Fibroblast of skin of left biceps (primary cell): Measurements from ENCODE around the gene MRPL37.
"Not testable (repeated sequence)": the region's sequence is repeated elsewhere in the genome, so short reads cannot be mapped to it uniquely, and the experiment has no call there.

Experiments used
- DNase-seq, 2 experiments: peaks; one replicate each; pipeline ENCODE4 v3.0.0-alpha.2; 2013; ENCODE audit warnings: low read depth in 2 of 2

The MRPL37 gene

DNA sequence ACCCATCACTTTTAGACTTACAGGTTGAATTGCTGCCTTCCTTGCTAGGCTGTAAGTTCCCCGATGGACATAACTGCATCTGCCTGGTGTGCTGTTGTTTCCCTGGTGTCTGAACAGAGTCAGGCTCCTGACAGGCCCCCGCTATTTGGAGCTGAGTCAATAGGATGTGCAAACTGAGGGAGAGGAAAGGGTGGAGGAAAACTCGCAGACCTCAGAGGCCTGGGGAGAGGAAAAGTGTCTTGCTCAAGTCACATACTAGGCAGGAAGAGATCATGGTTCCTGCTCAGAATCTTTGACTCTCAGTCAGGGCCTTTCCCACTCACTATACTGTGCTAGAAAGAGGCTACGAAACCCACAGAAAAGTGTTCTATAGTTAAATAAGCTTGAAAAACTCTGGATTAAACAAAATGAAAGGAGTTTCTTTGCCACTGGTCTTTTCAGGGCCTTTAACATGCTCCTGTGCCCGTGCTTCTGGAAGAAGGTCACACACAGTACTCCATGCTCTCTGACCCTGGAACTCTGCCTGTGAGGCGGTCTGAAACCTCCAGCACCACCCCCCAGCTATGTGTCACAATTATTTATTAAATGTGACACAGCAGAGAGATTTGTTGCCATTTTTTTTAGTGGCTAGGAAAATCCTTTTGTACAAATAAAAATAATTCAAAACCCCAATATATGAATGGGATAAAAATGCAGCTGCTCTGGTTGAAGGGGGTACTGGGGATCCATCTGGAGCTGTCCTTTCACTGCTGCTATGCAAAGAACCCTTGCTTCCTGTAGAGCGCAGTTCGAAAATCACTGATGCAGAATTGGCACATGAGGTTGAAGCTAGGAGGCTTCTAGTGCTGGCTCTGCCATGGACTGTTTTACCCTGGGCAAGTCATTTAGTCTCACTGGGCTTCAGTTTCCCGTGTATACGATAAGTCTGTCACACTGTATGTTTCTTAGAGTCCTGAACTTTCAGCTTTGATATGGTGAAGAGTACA, 27.1 kb upstream of the MRPL37 start:
- peak; percentile 3 to 5 for DNase-seq

DNA sequence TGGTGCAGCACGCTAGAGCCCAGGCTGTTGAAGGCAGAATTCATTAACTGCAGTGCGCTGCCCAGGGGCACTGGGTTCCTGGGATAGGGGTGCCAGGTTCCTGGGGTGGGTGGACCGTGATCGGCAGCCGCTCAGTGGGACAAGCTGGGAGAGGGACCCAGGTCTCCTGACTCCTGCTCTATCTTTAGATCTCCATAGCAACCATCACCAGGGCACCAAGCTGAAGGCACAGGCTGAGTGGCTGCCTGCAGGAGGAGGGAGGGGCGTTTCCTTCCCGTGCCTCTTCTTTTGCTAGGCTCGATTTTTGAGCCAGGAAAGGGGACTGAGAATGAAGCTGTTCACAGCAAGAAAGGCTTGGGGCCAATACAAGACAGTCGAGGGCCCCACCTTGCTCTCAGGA, 26.3 kb upstream of the MRPL37 start:
- no peak for DNase-seq

DNA sequence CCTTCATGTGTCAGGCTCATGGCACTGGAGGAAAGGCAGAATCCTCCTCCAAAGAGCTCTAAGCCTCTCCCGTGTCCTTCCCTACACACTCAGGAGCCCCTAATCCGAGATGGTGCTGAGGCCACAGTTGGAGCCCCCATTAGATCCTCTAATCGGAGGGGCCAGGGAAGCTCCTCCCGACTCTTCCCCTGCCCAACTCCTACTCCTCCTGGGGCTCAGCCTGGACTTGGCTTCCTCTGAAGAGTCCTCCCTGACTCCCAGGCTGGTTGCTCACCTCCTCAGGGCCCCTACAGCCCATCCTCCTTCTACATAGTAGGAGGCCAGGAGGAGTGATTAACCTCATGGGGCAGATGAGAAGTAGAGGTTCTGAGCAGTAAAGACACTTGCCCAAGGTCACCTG, 25.9 kb upstream of the MRPL37 start:
- DNase-seq, result no peak

DNA sequence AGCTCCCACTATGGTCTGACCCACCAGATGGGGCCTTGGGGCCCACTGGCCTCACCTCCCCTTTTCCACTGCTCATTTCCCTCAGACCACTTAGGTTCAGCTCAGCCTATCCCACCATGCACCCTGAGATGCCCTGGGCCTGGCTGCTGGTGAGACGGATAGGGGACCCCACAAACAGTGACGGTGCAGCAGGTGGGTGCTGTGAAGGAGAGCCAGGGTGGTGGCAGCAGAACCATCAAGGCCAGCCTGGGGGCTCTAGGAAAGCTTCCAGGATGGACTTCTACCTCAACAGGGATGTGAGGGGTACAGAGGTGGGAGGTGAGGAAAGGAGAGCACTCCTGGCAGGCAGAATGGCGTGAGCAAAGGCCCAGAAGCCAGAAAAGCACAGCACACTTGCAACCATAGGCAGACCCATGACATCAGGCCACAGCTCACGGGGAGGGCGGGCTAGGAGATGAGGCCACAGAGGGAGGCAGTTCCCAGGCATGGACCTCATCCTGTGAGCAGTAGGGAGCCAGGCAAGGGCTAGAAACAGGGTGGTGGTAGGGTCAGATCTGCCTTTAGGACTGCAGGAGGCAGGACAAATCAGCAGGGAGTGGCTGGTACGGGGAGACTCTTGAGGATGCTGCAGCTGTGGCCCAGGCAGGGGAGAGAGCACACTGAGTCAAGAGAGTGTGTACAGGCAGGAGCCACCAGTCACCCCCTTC, 23.2 kb upstream of the MRPL37 start:
- no peak for DNase-seq

DNA sequence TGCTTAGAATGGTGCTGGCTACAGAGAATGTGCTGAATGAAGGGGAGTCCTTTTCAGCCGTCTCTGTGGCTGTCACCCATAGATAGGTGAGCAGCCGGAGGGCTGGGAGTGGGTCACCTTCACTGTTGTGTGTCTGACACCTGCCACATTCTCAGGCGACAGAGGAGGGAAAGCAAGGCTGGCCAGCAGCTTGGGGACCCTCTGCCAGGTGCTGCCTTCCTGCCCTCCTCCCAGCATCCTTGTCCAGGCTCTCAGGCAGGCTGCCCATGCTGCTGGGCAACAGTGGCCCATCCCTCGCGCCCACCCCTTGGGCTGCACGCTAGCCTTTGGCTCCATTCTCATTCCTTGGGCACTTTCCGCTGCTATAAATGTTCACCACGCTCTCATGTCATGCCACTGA, 22.2 kb upstream of the MRPL37 start:
- DNase-seq, result no peak

DNA sequence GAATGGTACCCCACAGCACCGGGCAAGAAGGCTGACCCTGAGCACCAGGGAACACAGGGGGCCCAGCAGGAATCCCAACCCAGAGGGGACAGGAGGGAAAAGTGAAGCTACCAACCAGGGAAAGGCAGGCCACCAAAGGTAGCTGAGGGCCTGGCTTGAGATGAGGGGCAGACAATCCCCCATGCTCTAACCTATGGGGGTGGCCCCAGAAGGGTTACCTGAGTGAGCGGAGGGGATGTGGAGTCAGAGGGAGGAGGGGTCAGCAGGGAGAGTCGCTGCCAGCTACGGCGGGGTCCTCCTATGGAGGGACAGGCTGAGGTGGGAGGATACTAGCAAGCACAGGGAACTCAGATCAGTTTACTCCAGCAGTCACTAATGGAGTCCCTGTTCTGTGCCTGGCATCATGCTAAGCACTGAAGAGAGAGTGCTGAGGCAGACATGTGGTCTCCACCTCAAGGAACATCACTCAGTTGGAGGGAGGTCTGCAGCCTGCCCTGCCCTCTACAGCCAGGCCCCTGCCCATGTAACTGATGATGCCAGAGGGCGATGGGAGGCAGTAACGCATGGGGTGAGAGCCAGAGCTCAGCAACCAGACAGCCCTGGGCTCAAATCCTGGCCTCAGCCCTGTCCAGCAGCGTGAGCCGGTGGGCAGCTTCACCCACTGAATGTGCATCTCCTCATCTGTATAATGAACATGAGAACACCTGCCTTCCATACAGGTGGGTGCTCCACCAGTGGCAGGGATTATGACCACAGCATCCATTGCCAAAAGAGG, 21.5 kb upstream of the MRPL37 start:
- DNase-seq, result no peak

DNA sequence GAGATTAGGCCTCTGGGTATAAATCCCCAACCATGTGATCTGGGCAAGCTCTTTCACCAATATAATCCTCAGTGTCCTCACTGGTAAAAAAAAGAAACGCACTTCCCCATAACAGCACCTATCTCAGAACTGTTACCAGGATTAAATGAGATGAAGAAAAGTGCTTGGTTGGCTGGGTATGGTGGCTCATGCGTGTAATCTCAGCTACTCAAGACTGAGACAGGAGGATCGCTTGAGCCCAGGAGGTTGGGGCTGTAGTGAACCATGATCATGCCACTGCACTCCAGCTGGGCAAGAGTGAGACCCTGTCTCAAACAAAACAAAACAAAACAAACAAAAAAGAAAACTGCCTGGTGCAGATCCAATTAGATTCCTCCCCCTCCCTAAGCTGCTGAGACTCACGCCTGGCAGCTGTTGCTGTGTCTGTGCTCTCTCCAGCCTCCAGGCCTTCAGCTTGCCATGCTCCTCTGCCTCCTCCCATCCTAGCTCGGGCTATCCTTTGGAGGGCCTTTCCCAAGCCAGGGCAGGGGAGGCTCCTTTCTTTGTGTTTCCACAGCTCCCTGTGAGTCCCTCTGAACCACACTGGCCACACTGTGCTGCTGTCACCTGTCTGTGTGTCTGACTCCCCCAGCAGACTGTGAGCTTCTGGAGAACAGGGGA, 19.1 kb upstream of the MRPL37 start:
- no peak for DNase-seq

DNA sequence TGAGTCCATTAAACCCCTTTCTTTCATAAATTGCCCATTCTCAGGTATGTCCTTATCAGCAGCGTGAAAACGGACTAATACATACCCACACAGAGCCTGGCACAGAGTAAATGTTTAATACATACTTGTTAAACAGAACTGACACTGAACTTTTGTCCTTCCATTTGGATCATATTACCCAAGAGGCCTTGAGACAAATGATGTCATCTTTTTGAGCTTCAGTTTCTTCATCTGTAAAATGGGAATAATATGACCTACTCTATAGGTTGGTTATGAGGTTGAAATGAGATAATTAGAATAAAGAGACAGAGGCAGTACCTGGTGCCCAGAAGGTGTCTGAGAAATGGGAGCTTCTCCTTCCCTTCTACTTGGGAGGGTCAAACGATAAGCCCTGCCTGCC, 13.9 kb upstream of the MRPL37 start:
- no peak for DNase-seq

DNA sequence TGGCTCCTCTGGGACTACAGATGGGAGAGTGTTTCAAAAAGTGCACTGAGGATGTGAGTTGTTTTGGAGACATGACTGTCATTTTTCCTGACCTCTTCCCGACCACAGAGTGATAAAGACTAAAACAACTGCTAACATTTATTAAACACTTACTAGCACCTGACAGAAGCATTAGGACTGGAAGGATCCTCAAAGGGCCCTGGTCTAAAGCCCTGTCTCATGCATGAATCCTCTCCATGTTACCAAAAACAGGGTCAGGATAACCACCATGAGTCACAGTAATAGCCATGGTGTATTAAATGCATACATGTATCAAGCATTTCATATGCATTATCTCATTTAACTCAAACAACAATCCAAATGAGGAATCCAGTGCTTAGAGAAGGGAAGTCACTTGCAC, 11.7 kb upstream of the MRPL37 start:
- no peak for DNase-seq

DNA sequence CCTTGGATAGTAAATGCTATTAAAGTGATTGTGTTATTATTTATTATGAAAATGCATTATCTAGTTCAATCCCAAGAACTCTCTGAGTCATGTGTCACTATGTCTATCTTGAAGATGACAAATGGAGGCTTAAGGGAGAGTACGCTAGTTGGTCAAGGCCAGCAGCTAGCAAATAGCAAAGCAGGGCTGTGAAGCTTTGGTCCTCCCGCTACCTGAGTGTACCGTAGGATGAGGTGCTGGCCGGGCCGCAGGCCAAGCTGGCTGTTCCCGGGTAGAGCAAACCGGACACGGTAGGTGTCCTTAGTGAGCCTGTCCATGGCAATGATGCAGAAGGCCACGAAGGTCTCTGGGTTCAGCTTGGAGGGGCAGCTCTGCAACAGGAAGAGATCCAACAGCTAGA, 9.4 kb upstream of the MRPL37 start:
- DNase-seq, result no peak

DNA sequence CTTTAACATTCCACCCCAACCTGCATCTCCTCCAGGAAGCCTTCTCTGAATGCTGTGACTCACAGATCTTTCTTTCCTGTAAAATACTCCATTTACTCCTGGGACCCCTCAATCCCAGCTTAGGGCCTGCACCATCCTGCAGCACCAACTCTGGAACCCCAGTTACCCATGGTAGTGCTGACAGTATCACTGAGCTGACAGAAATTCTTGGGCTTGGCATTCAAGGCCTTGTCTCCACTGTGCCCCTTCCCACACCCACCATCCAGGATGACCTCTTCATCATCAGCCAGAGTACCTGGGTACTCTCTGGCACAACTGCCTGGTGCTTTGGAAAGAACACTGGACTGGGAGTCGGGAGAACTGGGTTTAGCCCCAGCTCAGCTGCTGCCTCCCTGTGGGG, 8.4 kb upstream of the MRPL37 start:
- no peak for DNase-seq

DNA sequence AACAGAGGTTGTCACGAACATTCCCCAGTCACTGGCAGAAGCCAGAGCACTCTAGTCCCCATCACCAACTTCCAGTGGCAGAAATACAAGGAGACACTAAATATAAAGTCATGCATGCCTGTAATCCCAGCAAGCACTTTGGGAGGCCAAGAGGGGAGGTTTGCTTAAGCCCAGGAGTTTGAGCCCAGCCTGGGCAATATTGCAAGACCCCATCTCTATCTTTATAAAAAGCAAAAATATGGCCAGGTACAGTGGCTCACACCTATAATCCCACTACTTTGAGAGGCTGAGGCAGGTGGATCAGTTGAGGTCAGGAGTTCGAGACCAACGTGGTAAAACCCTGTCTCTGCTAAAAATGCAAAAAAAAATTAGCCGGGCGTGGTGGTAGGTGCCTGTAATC, 6.5 kb upstream of the MRPL37 start:
- no peak for DNase-seq

DNA sequence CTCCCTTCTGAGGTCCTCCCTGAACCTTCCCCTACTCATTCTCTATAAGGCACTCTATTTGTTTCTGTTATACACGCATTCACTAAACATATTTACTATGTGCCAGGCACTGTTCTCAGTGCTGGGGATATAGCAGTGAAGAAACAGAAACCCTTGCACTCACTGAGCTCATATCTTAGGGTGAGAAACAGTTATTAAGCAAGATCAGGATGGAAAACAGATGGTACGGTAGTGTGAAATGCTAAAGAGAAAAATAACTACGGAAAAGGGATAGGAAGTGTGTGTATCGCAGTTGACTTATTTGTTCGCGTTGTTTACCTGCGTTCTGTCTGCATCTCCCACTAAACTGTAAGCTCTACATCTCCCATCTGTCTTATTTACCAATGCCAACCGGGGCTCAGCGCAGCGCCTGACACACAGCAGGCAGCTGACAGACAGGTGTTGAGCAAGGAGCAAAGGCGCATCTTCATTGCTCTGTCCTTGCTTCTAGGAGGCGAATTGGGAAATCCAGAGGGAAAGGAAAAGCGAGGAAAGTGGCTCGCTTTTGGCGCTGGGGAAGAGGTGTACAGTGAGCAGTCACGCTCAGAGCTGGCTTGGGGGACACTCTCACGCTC, 709 bp upstream of the MRPL37 start:
- no peak for DNase-seq

DNA sequence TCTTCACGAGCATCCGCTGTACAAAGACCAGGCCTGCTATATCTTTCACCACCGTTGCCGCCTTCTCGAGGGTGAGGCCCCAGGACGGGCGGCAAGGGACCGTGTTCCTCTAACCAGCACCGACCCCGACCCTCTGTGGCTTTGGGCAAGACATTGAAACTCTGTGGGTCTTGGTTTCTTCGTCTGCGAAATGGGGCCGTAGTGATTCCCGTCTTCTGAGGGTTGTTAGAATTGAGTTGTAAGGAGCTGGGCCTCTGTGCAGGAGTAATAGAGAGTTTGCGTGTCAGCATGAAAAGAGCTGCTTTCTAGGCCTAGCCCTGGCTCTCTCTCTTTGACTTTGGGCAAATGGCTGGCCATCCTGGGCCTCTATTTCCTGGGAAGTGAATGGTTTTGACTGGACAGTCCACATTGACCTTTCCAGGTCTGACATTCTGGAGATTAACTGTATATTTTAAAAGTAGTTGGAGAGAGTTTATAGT, 591 bp downstream of the MRPL37 start:
- no peak for DNase-seq

DNA sequence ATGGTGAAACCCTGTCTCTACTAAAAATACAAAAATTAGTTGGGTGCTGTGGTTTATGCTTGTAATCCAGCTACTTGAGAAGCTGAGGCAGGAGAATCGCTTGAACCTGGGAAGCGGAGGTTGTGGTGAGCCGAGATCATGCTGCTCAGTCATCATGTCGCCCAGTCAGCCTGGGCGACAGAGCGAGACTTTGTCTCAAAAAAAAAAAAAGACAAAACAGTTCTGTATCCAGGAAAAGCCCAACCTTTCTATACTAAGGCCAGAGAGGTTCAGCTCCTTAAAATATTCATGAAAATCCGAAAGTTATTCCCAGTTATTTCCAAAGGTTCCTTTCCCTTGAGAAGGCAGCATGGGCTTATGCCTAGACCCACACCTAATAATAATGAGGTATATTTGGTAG, 4.2 kb downstream of the MRPL37 start:
- no peak for DNase-seq

DNA sequence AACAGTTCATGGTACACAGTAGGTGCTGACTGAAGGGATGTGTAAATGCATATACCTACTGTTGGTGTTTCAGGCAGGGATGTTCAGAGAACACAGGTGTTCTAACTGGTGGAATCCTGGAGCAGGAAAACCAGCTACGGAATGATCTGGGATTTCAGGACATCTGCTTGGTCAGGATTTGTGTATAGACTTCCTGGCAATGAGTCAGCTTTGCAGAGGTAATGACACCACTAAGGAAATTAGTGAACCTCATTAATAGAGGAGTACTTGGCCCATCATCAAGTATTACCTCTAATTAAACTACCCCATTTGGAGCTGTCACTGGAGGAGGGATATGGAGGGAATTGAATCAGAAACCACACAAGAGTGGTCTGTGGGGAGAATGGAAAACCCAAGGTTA, 7.3 kb downstream of the MRPL37 start:
- no peak for DNase-seq

DNA sequence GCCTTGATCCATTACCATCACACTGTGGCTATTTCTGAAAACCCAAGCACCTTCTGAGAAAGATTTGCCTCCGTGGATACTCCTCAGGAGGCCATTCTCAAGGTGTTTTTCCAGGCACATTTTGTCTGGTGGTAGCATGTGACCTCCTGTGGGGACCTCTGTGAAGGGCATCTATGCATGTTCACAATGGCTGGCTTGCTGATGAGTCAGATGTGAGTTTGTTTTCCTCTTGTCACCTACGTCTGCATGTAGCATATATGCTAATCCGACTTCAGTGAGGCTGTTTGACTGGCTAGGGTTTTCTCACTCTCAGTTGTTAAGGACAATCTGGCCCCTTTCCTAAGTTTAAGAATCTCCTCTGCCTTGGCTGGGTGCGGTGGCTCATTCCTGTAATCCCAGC, 7.9 kb downstream of the MRPL37 start:
- DNase-seq, result not testable (repeated sequence)

DNA sequence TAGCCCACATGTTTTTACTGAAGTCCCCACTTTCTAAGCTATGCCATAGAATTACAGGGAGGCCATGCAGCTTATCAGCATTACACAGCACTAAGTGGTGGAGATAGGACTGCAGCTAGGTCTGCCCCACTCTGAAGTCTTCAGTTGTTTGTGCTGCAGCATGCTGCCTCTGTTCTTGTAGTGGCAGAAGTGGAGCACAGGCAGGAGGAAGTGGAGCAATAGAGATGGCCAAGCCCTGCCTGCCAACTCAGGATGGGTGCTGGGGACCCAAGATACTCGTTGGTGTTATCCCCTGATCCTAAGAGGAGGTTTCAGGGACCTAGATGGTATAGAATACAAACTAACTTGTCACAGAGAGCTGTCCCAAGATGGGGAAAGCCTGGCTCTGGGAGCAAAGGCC, 12.9 kb downstream of the MRPL37 start:
- no peak for DNase-seq

DNA sequence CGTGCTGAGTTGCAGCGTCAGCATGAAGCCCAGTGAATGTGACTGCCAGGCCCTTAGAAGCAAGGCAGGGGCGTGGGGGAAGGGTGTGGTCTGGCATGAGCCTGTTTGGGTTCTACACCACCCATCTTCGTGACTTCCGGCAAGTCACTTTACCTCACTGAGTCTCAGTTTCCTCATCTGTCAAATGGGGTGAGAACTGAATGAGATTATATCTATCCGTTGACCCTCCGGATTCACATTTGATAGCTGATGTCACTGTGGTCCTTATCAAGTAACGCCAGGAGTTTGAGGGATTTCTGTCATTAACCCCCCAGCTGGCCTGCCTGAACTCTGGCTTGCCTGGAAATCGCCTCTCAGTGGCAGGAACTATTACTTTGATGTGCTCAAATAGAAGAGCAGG, 15.6 kb downstream of the MRPL37 start:
- DNase-seq, result no peak

DNA sequence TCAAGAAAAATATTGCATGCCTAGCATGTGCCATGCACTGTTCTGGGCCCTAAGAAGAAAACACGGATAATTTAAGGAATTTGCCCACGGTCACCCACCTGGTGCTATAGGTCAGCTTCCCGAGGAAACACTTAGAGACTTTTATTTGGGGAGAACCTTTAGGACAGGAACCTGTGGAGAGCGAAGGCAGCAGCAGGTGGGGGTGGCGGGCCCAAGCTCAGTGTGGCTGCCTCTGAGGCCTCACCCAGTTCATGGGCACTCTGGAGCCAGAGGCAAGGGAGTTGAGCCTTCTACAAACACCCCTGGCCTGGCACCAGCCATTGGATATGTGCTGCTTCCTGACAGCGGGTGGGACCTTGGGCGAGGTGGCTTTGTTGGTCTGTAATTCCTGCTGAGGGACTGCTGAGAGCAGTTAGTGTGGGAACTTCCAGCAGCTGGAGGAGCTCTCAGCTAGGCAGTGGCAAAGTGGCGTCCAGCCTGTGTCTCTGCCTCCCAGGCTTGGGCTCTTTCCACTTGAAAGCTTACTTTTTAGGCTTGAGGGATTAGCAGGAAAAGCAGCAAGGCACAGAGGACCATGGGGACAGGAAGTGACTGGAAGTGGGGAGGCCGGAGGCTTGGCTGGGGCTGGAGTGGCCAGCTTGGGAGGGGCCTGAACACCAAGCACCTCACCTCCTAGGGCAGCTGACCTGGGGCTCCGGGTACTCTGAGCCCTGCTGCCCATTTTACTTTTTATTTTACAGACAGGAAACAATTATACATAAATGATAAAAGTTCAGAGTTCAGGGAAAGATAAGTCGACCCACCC, 19.1 kb downstream of the MRPL37 start:
- DNase-seq, result no peak

DNA sequence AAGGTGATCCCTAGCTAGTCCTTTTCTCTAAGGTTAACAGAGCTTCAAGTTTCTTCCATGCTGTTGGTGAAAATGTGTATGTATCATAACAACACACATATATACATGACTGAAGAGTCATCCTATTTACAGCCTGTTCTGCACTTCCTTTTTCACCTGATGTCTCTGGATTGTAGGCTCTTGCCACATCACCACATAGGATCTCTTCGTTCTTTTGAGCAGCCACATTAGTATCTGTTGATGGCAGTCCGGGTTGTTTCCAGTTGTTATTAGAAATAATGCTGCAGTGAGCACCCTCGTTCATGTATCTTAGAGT, 19.7 kb downstream of the MRPL37 start:
- no peak for DNase-seq
